CD8-positive, alpha-beta memory T cell (primary cell): Measurements from ENCODE around the gene C6orf132. TPM values are rescaled to one million over a fixed set of nuclear protein-coding genes. Genes with fewer than 3 reads are reported as not detected.

Source experiments
- CTCF ChIA-PET: fragments of 350-600 bp; sonication (Branson Sonifier 250); formaldehyde crosslinking; loops from one replicate; lab custom pipeline; 2021; ENCODE audit warnings: antibody characterized with exemption; lab: Charles Lee
- POLR2A ChIA-PET: fragments of 350-600 bp; sonication (Branson Sonifier 250); formaldehyde crosslinking; loops from one replicate; lab custom pipeline; 2021; ENCODE audit warnings: antibody characterized with exemption; lab: Charles Lee
- DNase-seq, 5 donors: peaks; one replicate each; pipeline versions ENCODE4 v3.0.0 to v3.0.0-alpha.2; 2020 to 2022; ENCODE audit warnings: mixed read lengths in 1 of 5
- H3K27ac ChIP-seq: one replicate; pipeline ENCODE4 v1.7.0; 2013; ENCODE audit warnings: low read depth, mild to moderate bottlenecking, low read length, moderate library complexity
- H3K27me3 ChIP-seq: 2 replicates; pipeline ENCODE4 v1.7.0; 2013; ENCODE audit warnings: low read length, mild to moderate bottlenecking; ENCODE audit not compliant: insufficient read depth, poor library complexity, severe bottlenecking
- H3K36me3 ChIP-seq: 2 replicates; pipeline ENCODE4 v1.7.0; 2013; ENCODE audit warnings: mild to moderate bottlenecking, low read length, moderate library complexity; ENCODE audit not compliant: insufficient read depth
- H3K4me1 ChIP-seq: 2 replicates; pipeline ENCODE4 v1.7.0; 2013; ENCODE audit warnings: mild to moderate bottlenecking, low read length, moderate library complexity; ENCODE audit not compliant: insufficient read depth
- H3K4me3 ChIP-seq: 2 replicates; pipeline ENCODE4 v1.7.0; 2013; ENCODE audit warnings: mild to moderate bottlenecking, low read length
- H3K9me3 ChIP-seq: 2 replicates; pipeline ENCODE4 v1.7.0; 2013; ENCODE audit warnings: mild to moderate bottlenecking, low read length
- H3K27ac Mint-ChIP-seq, 8 donors: one replicate each; pipeline ENCODE4 v1.8.0; 2020 to 2021; ENCODE audit warnings: mixed read lengths in 8 of 8, mild to moderate bottlenecking in 6 of 8, inconsistent platforms in 3 of 8, moderate library complexity in 3 of 8
- H3K27me3 Mint-ChIP-seq, 2 donors: one replicate each; pipeline ENCODE4 v1.8.0; 2020 to 2021; ENCODE audit warnings: mixed read lengths in 2 of 2, mild to moderate bottlenecking in 1 of 2, moderate library complexity in 1 of 2
- H3K36me3 Mint-ChIP-seq, 3 donors: one replicate each; pipeline ENCODE4 v1.8.0; 2020 to 2021; ENCODE audit warnings: mixed read lengths in 3 of 3, inconsistent platforms in 1 of 3, mild to moderate bottlenecking in 1 of 3
- H3K4me1 Mint-ChIP-seq, 3 donors: one replicate each; pipeline ENCODE4 v1.8.0; 2020 to 2021; ENCODE audit warnings: mixed read lengths in 3 of 3, inconsistent platforms in 1 of 3, mild to moderate bottlenecking in 1 of 3
- H3K4me3 Mint-ChIP-seq, 7 donors: one replicate each; pipeline ENCODE4 v1.8.0; 2020 to 2021; ENCODE audit warnings: mixed read lengths in 7 of 7, mild to moderate bottlenecking in 6 of 7, moderate library complexity in 4 of 7, inconsistent platforms in 2 of 7
- H3K9me3 Mint-ChIP-seq, 5 donors: one replicate each; pipeline ENCODE4 v1.8.0; 2020 to 2022; ENCODE audit warnings: mixed read lengths in 5 of 5, mild to moderate bottlenecking in 3 of 5, moderate library complexity in 2 of 5, inconsistent platforms in 1 of 5
- polyA plus RNA-seq: library from polyadenylated mRNA; unstranded; fragments of 300-500 nt; fragmentation: Illumina TruSeq; gene quantifications from one replicate; pipeline ENCODE4 v1.2.3, GENCODE V29; 2021
- total RNA-seq, 2 experiments: library from RNA; stranded (reverse); gene quantifications; one replicate each; pipeline ENCODE4 v1.2.3, GENCODE V29; 2021

C6orf132 gene
- total and polyA plus RNA-seq, 3 experiments from 2014 or later: 0.15 to 0.16 TPM; not detected in 1

DNA sequence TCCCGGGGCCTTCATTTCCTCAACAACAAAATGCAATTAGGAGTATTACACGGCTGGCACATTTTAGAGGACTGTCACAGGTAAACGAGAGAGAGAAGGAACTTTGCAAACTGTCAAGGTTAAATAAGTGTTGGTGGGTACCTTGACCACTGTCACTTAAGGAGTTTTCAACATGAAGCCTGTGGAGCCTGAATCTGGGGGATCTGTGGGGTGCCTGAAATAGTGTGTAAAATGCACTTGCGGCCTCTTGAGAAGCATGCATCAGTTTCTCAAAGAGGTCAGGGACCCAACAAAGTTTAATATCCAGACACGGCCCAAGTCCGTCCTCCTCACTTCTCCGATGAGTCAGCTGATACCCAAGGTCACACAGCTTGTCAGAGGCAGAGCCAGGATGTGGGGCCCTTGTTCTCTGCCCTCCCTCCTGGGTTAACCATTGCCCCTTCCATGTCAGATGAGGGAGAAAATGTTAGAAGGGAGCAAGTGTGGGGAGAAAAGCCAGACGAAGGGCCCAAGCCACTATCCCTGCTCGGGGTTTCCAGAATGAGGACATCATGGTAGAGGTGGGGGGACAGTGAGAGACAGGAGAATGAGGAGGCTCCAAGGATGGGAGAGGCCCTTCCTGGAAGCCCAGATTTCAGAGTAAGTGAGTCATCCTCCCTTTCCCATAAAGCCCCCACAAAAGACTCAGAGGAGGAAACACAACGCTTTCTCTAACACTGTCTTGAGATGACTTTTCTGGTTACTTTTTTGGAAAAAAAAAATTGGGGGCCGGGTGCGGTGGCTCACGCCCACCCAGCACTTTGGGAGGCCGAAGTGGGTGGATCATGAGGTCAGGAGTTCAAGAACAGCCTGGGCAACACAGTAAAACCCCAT, 42.2 kb downstream of the C6orf132 start:
- peaks cover 7 to 14% (median 7%) of the 10 kb centered on the region in 3 donors for H3K4me1 Mint-ChIP-seq
- H3K9me3 Mint-ChIP-seq: no peaks in the 10 kb centered on the region
- POLR2A ChIA-PET: no interaction called here
- CTCF ChIA-PET: interaction anchor here (1.1 to 1.3 kb wide), 2 partner anchors 9 to 11 kb away, joined by 3 read pairs; no protein-coding TSS in a partner anchor
- Histone ChIP-seq H3K9me3 (no peaks in the 10 kb centered on the region), H3K27me3 (no peaks in the 10 kb centered on the region), H3K27ac (peak overlapping the region; percentile 44), H3K4me1 (peaks cover 6% of the 10 kb centered on the region), H3K4me3 (no peak overlapping the region), H3K36me3 (no peaks in the 10 kb centered on the region)
- H3K27ac Mint-ChIP-seq: peak overlapping the region in 1 of 8 donors; percentile 33
- DNase-seq: no peak
- H3K27me3 Mint-ChIP-seq: peaks cover 0 to 3% of the 10 kb centered on the region in 2 donors
- H3K36me3 Mint-ChIP-seq: peaks cover 0 to 3% (median 0%) of the 10 kb centered on the region in 3 donors
- no peak overlapping the region for H3K4me3 Mint-ChIP-seq

DNA sequence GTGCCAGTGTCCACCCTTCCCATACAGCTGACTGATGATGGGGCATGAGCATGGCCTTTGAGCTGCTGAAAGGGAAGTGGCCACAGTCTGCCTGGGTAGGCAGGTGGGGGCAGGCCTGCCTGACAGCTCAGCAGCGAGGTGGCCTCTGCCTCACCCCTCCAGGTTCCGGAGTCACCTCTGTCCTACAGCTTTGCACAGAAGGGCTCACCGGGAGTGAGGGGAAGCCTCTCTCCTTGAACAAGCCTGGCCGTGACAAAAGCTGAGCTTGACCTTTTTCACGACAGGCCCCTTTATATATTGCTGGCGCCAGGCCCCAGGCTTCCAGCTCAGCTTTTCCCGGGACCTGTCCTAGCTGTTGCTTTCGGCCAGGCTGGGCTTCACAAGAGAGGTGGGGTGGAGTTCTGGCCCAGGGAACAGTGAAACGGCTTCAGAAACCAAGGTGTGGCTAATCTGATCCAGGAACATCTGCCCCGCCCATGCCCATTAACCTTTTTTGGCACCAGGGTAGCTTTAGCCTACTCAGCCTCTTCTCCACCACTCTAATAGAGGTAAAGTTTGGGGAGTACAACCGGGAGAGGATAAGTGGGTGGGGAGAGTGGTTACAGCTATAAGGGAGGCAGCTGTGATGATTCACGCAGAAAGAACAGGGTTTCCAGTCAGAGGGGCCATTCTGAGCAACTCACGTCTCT, 42.9 kb downstream of the C6orf132 start:
- H3K4me3 ChIP-seq: no peak overlapping the region
- Mint-ChIP-seq H3K27ac (peak overlapping the region in 1 of 8 donors; percentile 33), H3K4me1 (peaks cover 7 to 14% (median 7%) of the 10 kb centered on the region in 3 donors), H3K9me3 (no peaks in the 10 kb centered on the region), H3K36me3 (peaks cover 0 to 3% (median 0%) of the 10 kb centered on the region in 3 donors), H3K27me3 (peaks cover 0 to 3% of the 10 kb centered on the region in 2 donors), H3K4me3 (no peak overlapping the region)
- H3K27ac ChIP-seq: peak overlapping the region; percentile 44
- POLR2A ChIA-PET: no interaction called here
- no peaks in the 10 kb centered on the region for H3K36me3 ChIP-seq
- DNase-seq: no peak
- peaks cover 6% of the 10 kb centered on the region for H3K4me1 ChIP-seq
- no peaks in the 10 kb centered on the region for H3K9me3 ChIP-seq
- CTCF ChIA-PET: interaction anchor here (1.1 to 1.3 kb wide), 2 partner anchors 9 to 10 kb away, joined by 3 read pairs; no protein-coding TSS in a partner anchor
- no peaks in the 10 kb centered on the region for H3K27me3 ChIP-seq

DNA sequence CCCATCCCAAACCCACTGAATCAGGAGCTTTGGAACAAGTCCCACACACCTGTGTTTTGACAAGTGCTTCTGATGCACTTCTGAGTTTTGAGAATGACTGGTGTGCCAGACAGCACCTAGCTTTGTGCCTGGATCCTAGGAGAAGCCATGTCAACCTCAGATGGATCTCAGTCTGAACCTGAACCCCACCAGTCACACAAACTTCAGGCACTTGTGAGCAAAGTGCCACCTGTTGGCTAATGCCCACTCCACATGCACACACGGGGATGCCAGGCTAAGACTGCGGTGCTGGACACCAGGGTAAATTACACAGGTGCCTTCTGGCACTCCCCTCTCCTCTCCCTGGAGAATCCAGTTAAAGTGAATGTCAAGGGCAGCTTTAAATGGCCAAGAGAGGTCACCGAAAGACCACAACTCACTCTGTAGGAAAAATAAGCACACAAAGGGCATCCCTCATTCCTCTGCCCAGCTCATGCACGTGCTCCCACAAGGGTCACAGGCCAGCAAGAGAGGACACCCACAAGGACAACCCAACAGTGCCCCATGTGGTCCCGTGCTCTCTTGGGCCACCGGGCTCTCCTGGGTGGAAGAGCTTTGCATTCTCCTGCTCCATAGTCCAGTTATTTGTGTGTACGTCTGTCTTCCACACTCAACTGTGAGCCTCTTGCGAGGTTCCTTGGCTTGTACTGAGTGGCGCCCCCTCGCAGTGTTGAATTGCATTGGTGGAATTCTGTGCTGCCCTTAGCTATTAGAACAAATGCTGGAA, 46.5 kb downstream of the C6orf132 start:
- Histone ChIP-seq H3K9me3 (no peaks in the 10 kb centered on the region), H3K4me1 (no peaks in the 10 kb centered on the region), H3K4me3 (no peak overlapping the region), H3K27me3 (no peaks in the 10 kb centered on the region), H3K36me3 (no peaks in the 10 kb centered on the region), H3K27ac (no peak overlapping the region)
- DNase-seq: no peak
- Mint-ChIP-seq H3K9me3 (no peaks in the 10 kb centered on the region), H3K27me3 (peaks cover 0 to 3% of the 10 kb centered on the region in 2 donors), H3K36me3 (peaks cover 0 to 3% (median 0%) of the 10 kb centered on the region in 3 donors), H3K4me3 (no peak overlapping the region), H3K4me1 (peaks cover 0 to 6% (median 0%) of the 10 kb centered on the region in 3 donors), H3K27ac (peak overlapping the region in 1 of 8 donors; percentile 38)
- CTCF ChIA-PET: interaction anchor here (2.0 to 2.3 kb wide), 2 partner anchors 9 to 309 kb away, joined by 5 to 18 read pairs; partner anchors contain the start of gene TOMM6
- POLR2A ChIA-PET: no interaction called here

DNA sequence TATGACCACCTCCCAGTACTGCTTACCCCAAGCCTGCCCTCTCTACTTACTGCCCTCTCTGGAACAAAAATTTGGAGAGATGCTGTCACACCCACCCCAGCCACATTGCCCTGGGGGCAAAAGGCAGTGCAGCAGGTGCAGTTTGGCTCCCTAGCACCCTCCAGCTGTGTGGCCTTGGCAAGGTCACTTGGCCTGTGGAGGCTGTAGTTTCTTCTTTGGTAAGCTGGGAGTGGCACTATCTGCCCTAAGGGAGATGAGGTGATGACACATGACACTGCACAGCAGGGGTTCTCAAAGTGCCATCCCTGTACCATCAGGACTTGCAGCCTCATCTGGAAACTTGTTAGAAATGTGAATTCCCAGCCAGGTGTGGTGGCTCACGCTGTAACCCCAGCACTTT, 47.3 kb downstream of the C6orf132 start:
- H3K27ac ChIP-seq: no peak overlapping the region
- no peaks in the 10 kb centered on the region for H3K27me3 ChIP-seq
- H3K27me3 Mint-ChIP-seq: peaks cover 0 to 3% of the 10 kb centered on the region in 2 donors
- no peaks in the 10 kb centered on the region for H3K9me3 ChIP-seq
- no peak for DNase-seq
- no peak overlapping the region for H3K4me3 ChIP-seq
- H3K4me1 Mint-ChIP-seq: peaks cover 0 to 4% (median 0%) of the 10 kb centered on the region in 3 donors
- no peaks in the 10 kb centered on the region for H3K9me3 Mint-ChIP-seq
- POLR2A ChIA-PET: no interaction called here
- CTCF ChIA-PET: interaction anchor here (2.0 kb wide), 1 partner anchor 10 kb away, joined by 18 read pairs; no protein-coding TSS in a partner anchor
- H3K36me3 Mint-ChIP-seq: peaks cover 0 to 3% (median 0%) of the 10 kb centered on the region in 3 donors
- H3K36me3 ChIP-seq: no peaks in the 10 kb centered on the region
- H3K4me3 Mint-ChIP-seq: no peak overlapping the region
- no peaks in the 10 kb centered on the region for H3K4me1 ChIP-seq
- H3K27ac Mint-ChIP-seq: no peak overlapping the region

DNA sequence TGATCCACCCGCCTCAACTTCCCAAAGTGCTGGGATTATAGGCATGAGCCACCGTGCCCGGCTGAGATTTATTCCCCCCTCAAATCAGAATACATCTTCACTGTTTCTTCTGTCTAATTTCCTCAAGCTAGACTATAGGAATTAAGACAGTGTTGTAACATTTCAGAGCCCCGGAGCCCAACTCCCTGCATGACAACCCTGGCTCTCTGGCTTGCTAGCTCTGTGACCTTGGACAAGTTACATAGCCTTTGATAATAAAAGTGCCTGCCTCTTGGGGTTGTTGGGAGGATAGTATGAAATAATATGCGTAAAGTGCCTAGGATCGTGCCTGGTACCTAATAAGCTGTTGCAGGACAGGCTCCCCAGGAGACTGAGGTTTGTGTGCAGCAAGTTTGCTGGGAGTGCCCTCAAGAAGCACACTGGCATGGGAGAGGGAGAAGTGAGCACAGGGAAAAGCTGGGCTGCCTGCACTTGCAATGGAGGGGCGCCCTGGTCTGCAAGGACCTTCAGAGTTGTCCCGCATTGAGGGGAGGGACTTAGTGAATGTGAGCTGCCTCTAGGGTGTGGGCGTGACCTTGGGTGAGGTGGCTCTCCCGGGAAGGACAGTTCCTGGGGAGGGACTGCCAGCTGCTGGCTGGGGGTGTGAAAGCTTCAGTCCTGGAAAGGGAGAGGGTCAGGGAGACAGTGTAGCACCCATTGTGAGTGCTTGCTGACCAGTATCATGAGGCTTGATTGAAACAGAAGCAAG, 48.7 kb downstream of the C6orf132 start:
- peaks cover 0 to 3% of the 10 kb centered on the region in 2 donors for H3K27me3 Mint-ChIP-seq
- Histone ChIP-seq H3K27ac (no peak overlapping the region), H3K4me3 (no peak overlapping the region), H3K9me3 (no peaks in the 10 kb centered on the region), H3K27me3 (no peaks in the 10 kb centered on the region), H3K36me3 (no peaks in the 10 kb centered on the region), H3K4me1 (no peaks in the 10 kb centered on the region)
- H3K4me1 Mint-ChIP-seq: no peaks in the 10 kb centered on the region
- DNase-seq: no peak
- ChIA-PET POLR2A (no interaction called here), CTCF (interaction anchor here (1.5 to 1.7 kb wide), 2 partner anchors 11 to 13 kb away, joined by 3 to 8 read pairs; no protein-coding TSS in a partner anchor)
- H3K4me3 Mint-ChIP-seq: no peak overlapping the region
- H3K27ac Mint-ChIP-seq: no peak overlapping the region
- no peaks in the 10 kb centered on the region for H3K9me3 Mint-ChIP-seq
- peaks cover 0 to 3% (median 0%) of the 10 kb centered on the region in 3 donors for H3K36me3 Mint-ChIP-seq

DNA sequence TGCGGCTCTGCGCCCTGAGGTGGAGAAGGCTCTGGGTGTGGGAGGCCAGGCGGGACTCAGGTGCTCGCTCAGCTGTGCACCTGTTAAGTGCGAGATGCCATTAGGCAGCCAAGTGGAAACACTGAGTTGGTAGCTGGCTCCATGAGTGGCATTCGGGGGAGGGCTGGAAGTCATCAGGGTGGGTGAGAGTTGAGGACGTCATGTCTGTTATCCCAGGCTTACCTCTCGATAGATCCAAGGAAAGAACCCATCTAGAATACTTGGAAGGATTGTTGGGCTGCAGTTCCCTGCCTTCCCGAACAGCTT, 50.7 kb downstream of the C6orf132 start:
- H3K9me3 Mint-ChIP-seq: no peaks in the 10 kb centered on the region
- Histone ChIP-seq H3K36me3 (no peaks in the 10 kb centered on the region), H3K9me3 (no peaks in the 10 kb centered on the region), H3K4me3 (no peak overlapping the region), H3K27ac (no peak overlapping the region), H3K4me1 (no peaks in the 10 kb centered on the region), H3K27me3 (no peaks in the 10 kb centered on the region)
- no peak for DNase-seq
- peaks cover 0 to 3% of the 10 kb centered on the region in 2 donors for H3K27me3 Mint-ChIP-seq
- ChIA-PET CTCF (interaction anchor here (1.1 kb wide), 1 partner anchor 13 kb away, joined by 3 read pairs; no protein-coding TSS in a partner anchor), POLR2A (no interaction called here)
- H3K36me3 Mint-ChIP-seq: no peaks in the 10 kb centered on the region
- peak overlapping the region in 2 of 8 donors; percentile 17 to 27 for H3K27ac Mint-ChIP-seq
- H3K4me3 Mint-ChIP-seq: no peak overlapping the region
- H3K4me1 Mint-ChIP-seq: no peaks in the 10 kb centered on the region
